ENCODE measurements around the gene GSE1.

DNA sequence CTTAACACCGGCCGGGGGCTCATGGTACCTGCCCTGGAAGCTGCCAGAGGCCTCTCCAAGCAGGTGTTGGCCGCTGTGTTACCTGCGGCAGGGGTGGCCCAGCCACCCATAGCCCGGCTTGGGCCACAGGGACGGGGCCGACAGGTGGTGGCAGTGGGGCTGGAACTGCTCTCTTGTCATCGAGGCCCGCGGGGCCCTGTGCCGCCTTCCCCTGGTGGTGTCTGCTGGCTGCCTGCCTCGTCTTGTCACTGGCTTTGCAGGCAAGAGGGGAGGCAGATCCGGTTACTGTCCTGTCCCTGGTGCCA lies 27.1 kb downstream of the GSE1 start:
- TF ChIP-seq, protein P1, sequence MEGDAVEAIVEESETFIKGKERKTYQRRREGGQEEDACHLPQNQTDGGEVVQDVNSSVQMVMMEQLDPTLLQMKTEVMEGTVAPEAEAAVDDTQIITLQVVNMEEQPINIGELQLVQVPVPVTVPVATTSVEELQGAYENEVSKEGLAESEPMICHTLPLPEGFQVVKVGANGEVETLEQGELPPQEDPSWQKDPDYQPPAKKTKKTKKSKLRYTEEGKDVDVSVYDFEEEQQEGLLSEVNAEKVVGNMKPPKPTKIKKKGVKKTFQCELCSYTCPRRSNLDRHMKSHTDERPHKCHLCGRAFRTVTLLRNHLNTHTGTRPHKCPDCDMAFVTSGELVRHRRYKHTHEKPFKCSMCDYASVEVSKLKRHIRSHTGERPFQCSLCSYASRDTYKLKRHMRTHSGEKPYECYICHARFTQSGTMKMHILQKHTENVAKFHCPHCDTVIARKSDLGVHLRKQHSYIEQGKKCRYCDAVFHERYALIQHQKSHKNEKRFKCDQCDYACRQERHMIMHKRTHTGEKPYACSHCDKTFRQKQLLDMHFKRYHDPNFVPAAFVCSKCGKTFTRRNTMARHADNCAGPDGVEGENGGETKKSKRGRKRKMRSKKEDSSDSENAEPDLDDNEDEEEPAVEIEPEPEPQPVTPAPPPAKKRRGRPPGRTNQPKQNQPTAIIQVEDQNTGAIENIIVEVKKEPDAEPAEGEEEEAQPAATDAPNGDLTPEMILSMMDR (IDR thresholded peaks at IDR 0.05), result no peak
- no peak for TF ChIP-seq POLR2A (IDR thresholded peaks at IDR 0.05)

All from thyroid gland (tissue), 4 donors.